Forelimb muscle (tissue), 1 donor: ENCODE data around the gene CD55. TPM values are rescaled to one million over a fixed set of nuclear protein-coding genes. Genes with fewer than 3 reads are reported as not detected.
A peak's percentile ranks its signal among the peaks of the same experiment; 100 is the strongest.

Source experiments
- DNase-seq: peaks from one replicate; pipeline ENCODE4 v3.0.0-alpha.2; 2013; ENCODE audit warnings: low read depth
- polyA plus RNA-seq: library from polyadenylated mRNA; unstranded; fragments of 120-200 nt; gene quantifications from one replicate; pipeline ENCODE4 v1.2.1, GENCODE V29; 2013; ENCODE audit not compliant: insufficient read length

Gene CD55
- polyA plus RNA-seq = 15.2 TPM

DNA sequence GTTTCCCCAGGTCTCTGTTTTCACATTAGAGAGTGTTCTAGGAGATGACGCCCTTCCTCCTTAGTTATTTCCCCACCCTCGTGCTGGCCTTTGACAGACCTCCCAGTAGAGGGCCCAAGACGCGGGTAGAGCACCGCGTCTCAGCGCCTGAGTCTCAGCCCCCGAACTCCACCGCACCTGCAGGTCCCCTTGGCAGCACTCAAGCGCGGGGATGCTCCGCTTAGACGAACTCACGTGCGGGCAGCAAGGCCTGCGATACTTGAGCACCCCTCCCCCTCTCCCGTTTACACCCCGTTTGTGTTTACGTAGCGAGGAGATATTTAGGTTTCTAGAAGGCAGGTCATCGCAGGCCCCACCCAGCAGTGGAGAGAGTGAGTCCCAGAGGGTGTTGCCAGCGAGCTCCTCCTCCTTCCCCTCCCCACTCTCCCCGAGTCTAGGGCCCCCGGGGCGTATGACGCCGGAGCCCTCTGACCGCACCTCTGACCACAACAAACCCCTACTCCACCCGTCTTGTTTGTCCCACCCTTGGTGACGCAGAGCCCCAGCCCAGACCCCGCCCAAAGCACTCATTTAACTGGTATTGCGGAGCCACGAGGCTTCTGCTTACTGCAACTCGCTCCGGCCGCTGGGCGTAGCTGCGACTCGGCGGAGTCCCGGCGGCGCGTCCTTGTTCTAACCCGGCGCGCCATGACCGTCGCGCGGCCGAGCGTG lies at the start of gene CD55:
CD55 (plus strand) TSS at position 600 of the 711 bp plus-strand sequence; CDS start at position 688, 88 bp downstream.
- peak; percentile 79 for DNase-seq

DNA sequence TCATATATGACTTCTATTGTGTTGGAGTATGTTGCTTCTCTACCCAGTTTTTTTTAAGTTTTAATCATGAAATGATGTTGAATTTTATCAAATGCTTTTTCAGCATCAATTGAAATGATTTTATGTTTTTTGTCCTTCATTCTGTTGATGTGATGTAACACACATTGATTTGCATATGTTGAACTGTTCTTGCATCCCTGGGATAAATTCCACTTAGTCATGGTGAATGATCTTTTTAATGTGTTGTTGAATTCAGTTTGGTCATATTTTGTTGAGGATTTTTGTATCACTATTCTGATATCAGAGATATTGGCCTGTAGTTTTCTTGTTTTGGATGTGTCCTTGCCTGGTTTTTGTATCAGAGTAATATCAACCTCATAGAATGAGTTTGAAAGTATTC lies 46.6 kb upstream of the CD55 start:
- no peak for DNase-seq

DNA sequence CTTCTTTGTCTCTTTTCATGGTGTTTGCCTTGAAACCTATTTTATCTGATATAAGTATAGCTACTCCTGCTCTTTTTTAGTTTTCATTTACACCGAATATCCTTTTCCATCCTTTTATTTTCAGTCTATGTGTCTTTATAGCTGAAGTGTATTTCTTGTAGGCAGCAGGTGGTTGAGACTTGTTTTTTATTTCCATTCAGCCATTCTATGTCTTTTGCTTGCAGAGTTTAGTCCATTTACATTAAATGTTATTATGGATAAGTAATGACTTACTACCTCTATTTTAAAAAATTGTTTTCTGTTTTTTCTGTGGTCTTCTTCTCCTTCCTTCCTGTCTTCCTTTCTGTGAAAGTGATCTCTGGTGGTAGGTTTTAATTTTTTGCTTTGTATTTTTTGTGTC lies 45.0 kb upstream of the CD55 start:
- DNase-seq = no peak

- no peak for DNase-seq
These were observed 44.2 kb upstream of the CD55 start for GRCh38 chr1:207277241-207277640.

GRCh38 chr1:207279652-207280051 lies 41.8 kb upstream of the CD55 start:
- DNase-seq = no peak

DNA sequence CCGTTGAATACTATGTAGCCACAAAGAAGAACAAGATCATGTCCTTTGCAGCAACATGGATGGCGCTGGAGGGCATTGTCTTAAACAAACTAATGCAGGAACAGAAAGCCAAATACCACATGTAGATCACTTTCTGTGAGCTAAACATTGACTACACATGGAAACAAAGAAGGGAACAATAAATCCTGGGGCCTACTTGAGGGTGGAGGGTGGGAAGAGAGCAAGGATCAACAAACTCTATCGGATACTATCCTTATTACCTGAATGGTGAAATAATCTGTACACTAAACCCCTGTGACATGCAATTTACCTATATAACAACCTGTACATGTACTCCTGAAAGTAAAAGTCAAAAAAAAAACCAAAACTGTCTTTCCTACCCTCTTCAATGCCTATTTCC lies 40.8 kb upstream of the CD55 start:
- DNase-seq = no peak

DNA sequence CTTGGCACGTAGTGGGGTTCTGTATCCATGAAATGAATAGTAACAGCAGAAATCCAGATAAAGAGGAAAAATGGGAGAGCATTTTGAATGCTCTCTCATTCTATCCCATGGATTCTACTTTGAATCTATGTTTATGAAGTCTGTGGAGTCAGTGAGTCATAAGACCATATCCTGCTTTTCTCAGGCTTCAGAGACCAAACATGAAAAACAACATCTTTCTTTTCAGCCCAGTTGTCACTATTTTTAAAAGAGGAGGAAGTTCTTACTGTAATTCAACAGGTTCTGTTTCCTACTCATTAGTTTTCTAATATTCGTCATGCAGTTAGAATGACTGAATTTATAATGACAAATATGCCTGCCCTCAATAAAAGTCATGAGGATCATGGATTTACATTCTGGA lies 39.4 kb upstream of the CD55 start:
- no peak for DNase-seq

DNA sequence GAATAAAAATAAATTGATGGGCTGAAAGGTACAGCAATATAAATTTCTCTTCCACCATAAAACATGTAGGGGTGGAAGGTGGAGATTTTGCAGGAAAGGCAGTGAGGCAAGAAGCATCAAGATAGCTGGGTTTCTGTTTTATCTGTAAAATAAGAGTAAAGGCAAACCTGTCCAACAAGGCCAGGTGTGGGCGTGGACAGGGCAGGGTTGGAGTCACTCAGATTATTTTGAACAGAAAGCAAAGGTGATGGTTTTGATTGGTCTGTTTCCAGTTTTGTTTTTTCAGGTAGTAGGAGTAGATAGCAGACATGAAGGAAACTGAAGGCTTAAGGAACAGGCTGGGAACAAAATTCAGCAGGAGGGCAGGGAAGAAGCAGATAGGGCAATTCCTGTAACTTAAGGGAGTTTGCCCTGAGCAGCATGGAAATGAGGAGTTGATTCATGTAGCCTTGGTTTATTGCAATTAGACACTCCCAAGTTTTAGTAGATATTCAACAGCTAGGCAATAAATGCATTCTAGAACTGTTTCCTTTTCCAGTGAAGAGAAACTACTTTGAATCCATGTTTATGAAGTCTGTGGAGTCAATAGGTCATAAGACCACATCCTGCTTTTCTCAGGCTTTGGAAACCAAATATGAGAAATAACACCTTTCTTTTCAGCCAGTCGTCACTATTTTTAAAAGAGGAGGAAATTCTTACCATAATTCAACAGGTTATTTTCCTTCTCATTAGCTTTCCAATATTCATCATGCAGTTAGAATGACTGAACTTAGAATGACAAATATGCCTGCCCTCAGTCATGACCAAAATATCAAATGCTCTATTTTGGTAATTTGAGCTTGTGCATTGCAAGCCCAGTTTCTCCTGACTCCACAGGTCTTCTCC lies 38.7 kb upstream of the CD55 start:
- DNase-seq = no peak

DNA sequence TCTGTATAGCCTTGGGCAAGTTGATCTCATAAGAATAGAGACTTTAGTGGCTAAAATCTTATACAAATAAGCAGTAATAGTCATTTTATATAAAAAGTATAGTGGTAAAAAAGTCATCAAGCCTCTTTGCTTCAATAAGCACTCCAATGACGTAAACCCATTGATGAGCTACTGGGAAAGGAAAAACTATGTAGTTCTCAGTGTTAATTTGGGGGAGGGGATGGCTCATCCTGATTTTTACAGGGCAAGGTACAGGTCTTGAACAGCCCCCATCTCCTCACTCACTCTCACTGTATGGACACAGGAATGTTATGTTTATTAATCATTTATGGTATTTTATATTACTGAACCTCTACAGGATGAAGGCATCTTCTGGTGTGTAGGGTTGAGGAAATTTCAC lies 38.1 kb upstream of the CD55 start:
- no peak for DNase-seq

GRCh38 chr1:207284209-207284897 lies 37.1 kb upstream of the CD55 start:
- no peak for DNase-seq

DNA sequence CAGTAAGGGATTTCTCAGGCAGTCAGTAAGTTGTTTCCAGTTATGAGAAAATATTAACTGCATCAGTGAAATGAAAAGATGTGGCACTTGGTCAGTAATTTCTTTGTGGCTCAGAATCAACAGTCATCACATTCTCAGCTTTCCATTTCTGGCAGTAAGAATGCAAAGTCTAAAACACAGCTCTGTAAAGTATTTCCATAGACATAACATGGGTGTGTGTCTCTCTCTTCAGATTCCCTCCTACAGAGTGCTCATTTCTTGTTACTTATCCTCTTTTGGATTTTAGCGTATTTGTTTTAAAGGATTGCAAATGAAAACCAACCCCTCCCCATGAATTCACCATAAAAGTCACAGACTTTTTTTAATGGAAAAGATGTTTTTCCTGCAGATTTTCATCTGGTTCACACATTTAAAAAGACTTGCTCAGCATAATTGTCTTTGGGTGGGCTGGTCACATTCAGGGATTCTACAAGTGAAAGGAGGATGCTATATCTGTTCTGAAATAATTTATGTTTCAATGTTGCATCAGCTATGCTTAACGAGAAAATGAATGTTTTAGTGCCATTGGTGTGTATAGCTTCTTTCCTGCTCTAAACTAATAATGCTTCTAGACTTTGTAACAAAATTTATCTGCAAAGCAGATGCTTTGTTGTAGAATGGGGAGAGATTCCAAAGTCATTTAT lies 34.6 kb upstream of the CD55 start:
- DNase-seq = no peak

GRCh38 chr1:207288315-207288714 lies 33.2 kb upstream of the CD55 start:
- DNase-seq = peak; percentile 76

DNA sequence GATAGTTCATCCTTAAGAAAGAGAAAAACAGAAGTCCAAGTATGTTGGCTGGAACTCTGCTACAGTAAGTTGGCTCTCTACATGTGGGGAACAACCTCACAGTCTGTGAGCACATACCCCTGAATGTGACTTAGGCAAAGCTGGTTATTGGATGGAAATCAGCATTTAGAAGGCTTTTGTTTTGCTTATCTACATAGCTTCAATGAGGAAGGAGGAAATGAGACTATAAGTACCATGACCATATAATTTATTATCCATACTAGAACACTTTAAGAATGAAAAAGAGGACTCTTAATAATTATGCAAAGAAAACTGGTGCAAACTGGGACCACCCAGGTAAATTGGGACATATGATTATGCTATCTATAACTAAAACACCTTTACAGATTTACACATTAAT lies 31.7 kb upstream of the CD55 start:
- no peak for DNase-seq

- DNase-seq = no peak
These were observed 29.8 kb upstream of the CD55 start for GRCh38 chr1:207291723-207292122.

DNA sequence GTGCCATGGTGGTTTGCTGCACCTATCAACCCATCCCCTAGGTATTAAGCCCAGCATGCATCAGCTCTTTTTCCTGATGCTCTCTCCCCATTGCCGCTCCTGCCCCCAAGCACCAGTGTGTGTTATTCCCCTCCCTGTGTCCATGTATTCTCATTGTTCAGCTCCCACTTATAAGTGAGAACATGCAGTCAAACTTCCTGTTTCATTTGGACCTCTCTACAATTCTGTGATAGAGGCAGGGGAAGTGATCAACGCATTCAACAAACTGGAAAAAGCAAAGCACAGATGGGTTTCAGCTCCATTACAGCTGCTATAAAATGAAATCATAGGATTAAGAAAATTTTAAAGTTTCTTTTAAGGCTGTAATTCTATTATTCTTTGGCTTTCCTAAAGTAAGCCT lies 23.3 kb upstream of the CD55 start:
- no peak for DNase-seq

GRCh38 chr1:207298636-207299398 lies 22.7 kb upstream of the CD55 start:
- no peak for DNase-seq

DNA sequence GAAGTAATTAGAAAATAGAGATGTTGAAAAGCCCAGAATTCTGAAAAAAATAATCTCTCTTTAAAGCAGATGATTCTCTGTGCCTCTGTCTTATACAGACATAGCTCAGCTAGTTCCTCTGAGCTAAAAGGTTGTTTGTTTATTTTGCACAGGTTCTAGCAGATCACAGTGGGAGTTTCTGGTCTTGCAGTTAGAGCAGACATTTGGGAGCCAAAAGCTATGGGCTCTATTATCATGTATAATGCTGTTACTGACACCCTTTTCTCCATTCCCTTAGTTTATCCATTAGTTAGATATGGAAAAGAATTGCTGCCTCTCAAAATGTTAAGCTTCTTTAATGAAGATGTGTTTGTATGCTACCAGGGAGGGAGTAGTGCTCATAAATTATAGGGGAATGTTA lies 20.5 kb upstream of the CD55 start:
- no peak for DNase-seq

GRCh38 chr1:207302618-207303393 lies 18.7 kb upstream of the CD55 start:
- no peak for DNase-seq

DNA sequence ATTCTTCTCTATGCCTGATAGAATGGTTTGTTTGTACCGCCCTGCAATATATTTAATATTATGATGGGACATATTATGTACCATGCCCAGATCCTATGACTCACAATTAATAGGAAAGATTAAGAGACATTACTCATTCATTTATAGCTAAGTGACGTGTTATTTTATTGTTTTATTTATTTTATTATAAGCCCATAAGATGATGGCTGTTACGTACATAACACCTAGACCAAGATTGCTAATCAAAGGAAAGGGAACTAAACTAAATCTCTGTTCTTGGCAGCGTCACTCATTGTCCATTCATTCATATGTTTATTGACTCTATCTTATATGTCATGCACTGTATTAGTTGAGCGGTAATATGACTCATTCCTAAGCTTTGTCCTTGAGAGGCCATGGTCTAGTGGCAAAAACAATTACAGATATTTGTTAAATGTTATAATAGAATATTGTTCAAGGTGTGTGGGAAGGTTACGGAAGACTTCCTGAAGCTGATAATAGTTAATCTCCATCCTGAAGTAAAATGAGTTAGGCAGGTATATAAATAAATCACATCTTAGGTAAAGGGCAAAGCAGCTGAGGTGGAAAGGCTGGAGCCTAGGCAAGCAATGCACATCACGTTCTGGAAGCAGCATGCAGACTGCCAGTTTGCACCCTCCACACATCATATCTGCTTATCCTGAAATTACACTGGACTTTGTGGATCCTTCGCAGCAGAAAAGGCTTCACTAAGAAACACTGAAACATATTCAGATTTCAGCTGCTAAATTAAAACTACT lies 16.6 kb upstream of the CD55 start:
- no peak for DNase-seq

- no peak for DNase-seq
These were observed 16.0 kb upstream of the CD55 start for GRCh38 chr1:207305489-207305873.
